SKM-1 treated with dmso at 0.1 percent for 144 hours (cell line): Measurements from ENCODE around the gene KCNJ12.

ENCODE experiments used
- DNase-seq: peaks from one replicate; lab custom pipeline; 2025; ENCODE audit not compliant: unreplicated experiment; lab: John Stamatoyannopoulos, UW

KCNJ12 gene

DNA sequence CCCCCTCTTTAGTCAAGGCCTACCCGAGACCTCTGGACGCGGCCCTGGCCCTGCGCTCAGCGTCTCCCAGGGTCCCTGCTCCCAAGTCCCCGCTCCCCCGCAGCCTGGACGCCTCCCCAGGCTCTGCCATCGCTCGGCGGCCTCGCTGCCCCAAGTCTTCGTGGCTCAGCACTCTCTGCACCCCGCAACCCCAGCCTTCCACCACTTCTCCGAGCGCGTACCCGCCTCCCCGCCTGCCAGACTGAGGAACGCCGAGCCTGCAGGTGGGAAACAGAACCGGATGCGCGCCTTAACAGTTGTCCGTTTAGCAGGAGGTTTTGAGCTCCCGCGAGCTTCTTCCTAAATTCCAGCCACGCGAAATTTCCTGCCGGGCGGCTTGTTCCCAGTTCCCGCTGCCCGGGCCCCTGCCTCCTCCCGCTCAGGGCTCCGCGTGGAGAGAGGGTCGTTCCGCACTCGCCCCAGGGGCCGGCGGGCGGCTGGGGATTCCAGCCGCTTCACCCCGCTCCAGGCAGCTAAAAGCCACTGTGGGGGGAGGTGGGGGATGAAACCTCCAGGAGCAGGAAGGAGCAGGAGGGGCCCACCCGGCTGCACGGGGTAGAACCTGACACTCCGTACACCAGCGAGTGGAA lies 87.7 kb downstream of the KCNJ12 start:
- DNase-seq, result no peak

- no peak for DNase-seq
Measured at GRCh38 chr17:21464611-21465021, 88.5 kb downstream of the KCNJ12 start.

DNA sequence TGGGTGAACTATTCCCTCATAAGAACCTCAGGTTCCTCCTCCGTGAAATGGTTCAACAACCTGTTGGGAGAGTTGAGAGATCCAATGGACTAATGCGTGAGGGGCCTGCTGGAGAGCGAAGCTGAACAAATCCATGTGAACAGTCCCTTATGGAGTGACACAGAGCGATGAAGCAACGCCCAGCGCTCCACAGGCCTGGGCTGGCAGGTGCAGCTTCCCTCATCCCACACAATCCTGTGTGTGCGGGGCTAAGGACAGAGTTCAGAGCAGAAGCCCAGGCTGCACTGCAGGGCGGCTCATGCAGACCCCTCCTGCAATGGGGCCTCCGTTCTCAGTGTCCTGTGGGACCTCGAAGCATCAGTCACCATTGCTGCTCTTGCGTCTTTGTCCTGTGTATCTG lies 90.4 kb downstream of the KCNJ12 start:
- DNase-seq, result no peak

- no peak for DNase-seq
Measured at GRCh38 chr17:21467196-21467595, 91.0 kb downstream of the KCNJ12 start.

GRCh38 chr17:21467739-21468490 lies 91.8 kb downstream of the KCNJ12 start:
- DNase-seq, result no peak
